ENCODE results near the gene ST14.

ST14 gene

DNA sequence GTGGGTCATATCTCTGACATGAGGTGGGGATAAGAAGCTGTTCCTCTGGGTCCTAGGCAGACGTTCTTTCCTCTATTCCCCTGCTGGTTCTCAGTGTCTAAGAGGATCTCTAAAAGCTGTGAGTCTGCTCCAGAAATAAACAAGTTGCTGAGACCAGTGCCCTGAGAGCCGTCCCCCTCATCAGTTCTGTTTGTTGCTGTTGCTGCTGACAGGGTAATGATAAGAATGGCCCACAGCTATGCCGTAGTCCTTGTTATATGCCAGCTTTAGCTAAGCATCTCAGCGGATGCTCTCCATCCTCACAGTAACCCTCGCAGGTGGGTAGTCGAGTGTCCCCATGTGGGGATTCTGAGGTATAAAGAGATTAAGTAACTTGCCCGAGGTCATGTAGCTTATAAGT is 23.5 kb upstream of the ST14 start:
- DNase-seq (ENCODE audit: low read depth in 3 of 3): no peak

- DNase-seq (ENCODE audit: low read depth in 3 of 3): no peak
These were observed 21.6 kb upstream of the ST14 start for GRCh38 chr11:130137999-130138398.

DNA sequence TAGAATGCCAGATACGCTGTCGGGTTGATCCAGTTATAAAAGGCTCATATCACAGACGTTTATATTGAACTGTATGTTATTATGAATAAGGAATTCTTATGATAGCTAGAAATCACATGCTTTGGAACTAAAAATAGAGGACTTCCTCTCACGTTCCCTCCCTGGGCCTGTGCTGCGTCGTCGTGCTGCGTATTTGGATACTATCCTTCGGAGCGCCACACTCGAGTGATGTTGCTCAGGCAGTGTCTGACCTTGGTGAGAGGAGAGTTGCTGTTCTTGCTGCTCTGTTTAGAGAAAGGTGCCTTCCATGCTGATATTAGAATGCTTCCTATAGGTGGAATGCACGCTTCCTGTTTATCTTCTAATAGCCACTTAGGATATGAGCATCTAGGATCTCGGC is 20.2 kb upstream of the ST14 start:
- DNase-seq (ENCODE audit: low read depth in 3 of 3): no peak

- DNase-seq (ENCODE audit: low read depth in 3 of 3): no peak
These were observed 17.8 kb upstream of the ST14 start for GRCh38 chr11:130141561-130142341.

GRCh38 chr11:130144141-130144540 is 15.4 kb upstream of the ST14 start:
- no peak for DNase-seq (ENCODE audit: low read depth in 3 of 3)

DNA sequence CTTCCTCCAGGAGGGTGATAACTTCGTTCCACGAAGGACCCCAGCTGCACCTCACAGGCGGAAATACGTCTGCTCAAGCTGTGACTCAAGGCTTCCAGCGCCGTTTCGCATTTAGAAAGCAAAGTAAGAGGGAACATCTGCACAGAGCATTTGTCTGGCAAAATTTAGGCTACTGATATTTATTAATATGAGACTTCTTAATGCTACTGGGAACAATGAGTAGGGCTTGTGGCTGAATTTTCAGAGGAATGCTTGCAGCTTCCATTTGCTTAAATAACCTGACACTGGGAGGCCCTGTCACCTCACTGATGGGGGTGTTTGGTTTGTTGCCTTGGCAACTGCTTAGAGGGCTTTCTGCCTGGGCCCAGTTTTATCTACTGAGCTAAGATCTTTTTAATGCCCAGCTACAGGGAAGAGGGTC is 14.7 kb upstream of the ST14 start:
- no peak for DNase-seq (ENCODE audit: low read depth in 3 of 3)

- no peak for DNase-seq (ENCODE audit: low read depth in 3 of 3)
These were observed 14.2 kb upstream of the ST14 start for GRCh38 chr11:130145311-130145812.

DNA sequence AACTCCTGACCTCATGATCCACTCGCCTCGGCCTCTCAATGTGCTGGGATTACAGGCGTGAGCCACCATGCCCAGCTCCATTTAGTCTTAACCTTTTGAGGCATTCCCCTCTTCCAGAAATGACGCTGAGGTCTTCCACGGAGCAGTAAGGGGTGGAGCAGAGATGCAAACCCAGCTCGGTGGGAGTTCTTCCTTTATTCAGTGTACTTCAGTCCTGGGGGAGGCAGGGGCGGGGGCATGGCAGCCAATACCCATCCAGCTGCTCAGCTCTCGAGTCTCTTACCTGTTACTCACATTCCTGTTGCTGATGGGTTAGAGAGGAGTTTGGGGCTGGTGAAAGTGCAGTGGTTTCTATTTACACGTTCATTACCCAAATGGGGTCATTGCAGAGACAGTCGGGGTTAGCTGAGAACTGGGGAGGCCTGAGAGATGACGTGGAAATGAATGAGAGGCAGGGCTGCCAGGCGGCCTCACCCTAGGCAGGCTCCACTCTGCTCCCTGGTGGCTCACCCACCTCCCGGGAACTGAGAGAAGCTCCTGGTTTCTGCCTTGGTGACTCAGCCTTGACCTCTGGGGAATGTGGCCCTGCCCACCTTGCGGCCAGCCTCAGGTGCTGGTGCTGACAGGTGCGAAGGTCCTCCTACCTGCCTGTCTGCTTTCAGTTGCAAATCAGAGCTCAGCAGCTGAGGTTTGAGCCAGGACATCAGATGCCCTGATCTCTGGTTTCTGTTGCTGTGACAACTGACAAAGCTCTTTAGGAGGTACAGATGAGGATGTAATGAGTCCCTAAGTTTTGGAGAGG is 13.4 kb upstream of the ST14 start:
- DNase-seq (ENCODE audit: low read depth in 3 of 3): no peak

DNA sequence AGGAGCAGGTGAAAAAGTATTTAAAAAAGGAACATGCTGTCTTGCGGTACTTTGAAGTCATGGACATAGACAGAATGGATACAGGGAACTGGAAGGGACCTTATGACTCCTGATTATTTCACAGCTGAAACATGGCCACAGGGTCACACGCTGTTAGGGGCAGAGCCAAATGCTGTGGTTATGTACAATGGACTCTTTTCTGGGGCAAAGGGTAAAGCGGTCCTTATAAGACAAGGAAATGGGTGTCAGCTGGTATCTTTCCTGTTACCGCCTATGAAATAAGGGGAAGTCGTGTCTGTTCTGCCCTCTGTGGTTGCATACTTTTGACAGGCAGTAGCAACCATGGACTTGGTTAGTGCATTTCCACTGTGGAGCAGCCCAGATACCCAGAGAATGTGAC is 12.8 kb upstream of the ST14 start:
- DNase-seq (ENCODE audit: low read depth in 3 of 3): no peak

DNA sequence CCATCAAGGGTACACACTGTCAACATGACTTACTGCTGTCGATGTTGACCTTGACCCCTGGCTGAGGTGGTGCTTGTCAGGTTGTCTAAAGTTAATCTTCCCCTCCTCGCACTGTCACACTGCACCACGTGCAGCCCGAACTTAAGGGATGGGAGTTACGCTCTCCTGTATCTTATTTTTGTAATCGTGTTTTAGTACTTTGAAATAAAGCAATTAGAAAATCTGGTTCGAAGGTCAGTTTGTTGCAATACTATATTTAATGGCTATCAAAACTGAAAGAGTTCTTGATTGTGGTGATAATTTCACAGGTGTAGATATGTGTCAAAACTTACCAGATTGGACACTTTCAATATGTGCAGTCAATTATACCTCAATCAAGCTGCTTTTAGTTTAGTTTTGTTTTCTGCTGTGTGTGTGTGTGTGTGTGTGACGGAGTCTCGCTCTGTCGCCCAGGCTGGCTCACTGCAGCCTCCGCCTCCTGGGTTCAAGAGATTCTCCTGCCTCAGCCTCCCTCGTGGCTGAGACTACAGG is 10.7 kb upstream of the ST14 start:
- DNase-seq (ENCODE audit: low read depth in 3 of 3): no peak

DNA sequence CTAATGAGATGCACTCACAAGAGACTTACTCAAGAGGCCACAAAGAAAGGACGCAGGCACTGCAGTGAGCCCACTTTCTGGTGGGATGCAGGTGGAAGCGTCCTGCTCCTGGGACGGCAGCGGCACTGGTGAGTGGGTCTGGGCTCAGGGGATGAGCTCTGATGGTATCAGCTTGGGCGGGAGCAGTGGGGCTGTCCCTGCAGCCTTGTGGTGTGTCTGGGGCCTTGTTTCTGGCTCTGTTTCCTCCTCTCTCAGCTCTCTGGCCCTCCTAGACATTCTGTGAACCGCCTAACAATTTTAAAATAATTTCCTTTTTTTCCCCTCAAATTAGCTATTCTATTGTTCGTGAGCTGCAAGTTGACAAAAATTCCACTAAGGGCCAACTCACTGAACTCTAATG is 8.8 kb upstream of the ST14 start:
- no peak for DNase-seq (ENCODE audit: low read depth in 3 of 3)

- DNase-seq (ENCODE audit: low read depth in 3 of 3): no peak
These were observed 8.4 kb upstream of the ST14 start for GRCh38 chr11:130151196-130151595.

- DNase-seq (ENCODE audit: low read depth in 3 of 3): no peak
These were observed 3.2 kb upstream of the ST14 start for GRCh38 chr11:130156108-130157022.

DNA sequence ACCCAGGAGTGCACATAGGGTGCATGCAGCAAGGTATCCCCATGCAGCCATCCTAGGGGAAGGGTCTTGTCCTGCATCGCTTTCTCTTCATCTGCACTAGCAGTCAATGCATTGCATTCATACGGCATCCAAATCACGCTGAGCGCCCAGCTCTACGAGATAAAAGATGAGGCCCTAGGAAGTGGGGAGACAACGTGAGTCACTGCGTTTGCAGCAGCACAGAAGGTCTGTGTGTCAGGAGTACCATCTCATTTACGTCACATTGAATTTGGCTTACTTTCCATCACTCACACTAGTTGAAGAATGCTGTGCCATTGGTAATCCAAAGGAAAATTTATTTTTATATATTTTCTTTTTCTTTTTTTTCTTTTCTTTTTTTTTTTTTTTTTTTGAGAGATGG is 2.5 kb upstream of the ST14 start:
- DNase-seq (ENCODE audit: low read depth in 3 of 3): no peak

GRCh38 chr11:130157840-130158239 is 1.7 kb upstream of the ST14 start:
- DNase-seq (ENCODE audit: low read depth in 3 of 3): no peak

DNA sequence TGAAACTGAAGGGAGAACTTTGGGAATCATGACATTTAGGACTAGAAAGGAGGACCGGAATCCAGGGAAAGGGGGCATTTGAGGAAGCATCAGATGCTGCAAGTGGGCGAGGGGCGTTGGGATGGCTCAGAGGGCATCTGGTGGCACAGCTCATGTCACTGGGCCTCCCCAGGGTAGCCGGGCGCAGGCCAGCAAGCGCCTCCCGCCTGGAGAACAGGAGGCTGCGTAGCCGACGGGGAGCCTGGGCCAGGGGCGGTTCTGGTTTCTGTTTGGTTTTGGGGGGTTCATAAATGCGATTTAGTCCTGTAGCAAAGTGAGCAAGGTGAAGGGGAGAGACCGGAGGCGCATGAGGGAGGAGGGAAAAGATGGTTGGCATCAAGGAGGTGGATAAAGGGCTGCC is 443 bp upstream of the ST14 start:
- no peak for DNase-seq (ENCODE audit: low read depth in 3 of 3)

DNA sequence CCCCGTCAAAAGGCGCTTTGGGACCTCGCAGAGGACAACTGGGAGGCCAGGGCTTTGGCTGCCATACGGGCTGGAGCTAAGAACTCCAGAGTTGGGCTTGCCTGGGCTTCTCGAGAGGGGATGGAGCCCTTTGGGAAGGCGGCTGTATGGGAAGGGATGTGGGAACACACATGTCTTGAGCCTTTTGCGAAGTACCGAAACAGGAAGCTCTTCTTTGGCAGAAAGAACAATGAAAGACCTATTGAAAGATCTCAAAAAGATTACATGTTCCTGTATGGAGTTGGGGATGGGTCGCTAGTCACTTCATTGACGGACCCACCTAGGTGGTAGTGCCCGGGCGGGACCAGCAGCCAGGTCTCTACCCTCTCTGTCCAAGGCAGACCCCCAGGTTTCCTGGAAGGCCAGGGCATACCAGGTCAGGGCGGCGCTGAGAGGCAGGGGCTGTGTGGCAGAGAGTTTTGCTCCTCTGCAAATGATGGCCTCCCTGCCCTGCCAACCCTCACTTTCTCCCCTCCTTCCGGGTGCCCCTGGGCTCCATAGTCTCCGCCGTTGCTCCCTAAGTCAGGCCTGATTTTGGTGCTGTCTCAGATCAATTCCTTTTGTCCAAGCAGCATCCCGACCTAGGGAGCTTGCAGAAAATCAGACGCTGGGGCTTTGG is 1.0 kb downstream of the ST14 start:
- DNase-seq (ENCODE audit: low read depth in 3 of 3): no peak

GRCh38 chr11:130161441-130162145 is 2.0 kb downstream of the ST14 start:
- no peak for DNase-seq (ENCODE audit: low read depth in 3 of 3)

- DNase-seq (ENCODE audit: low read depth in 3 of 3): no peak
These were observed 3.2 kb downstream of the ST14 start for GRCh38 chr11:130162733-130163132.
